ENCODE results near the gene CHI3L2.

- TF ChIP-seq POLR2AphosphoS5 (IDR thresholded peaks at IDR 0.05; ENCODE audit: low read depth, low read length) (no peak), SIN3A (IDR thresholded peaks at IDR 0.05; ENCODE audit: borderline replicate concordance, insufficient read depth, low read length) (no peak), REST (IDR thresholded peaks at IDR 0.05; ENCODE audit: insufficient read depth in 1 of 2, low read depth in 2 of 2, low read length in 2 of 2) (no peak), TAF1 (IDR thresholded peaks at IDR 0.05; ENCODE audit: borderline replicate concordance, insufficient read depth, low read length) (no peak)
Observed at GRCh38 chr1:111286912-111287311, 59.4 kb downstream of the CHI3L2 start.
